Stimulated activated CD4-positive, alpha-beta T cell treated with anti-CD3 and anti-CD28 coated beads, Interleukin-15, amount 100 ng/mL, for 48 hours (primary cell): ENCODE data around the gene STK17A.
"Not testable (repeated sequence)": the region's sequence is repeated elsewhere in the genome, so short reads cannot be mapped to it uniquely, and the experiment has no call there.

Source experiments
- DNase-seq, 2 donors: peaks; one replicate each; pipeline ENCODE4 v3.0.0-alpha.2; 2020; ENCODE audit warnings: low read depth in 2 of 2

Gene STK17A

GRCh38 chr7:43596426-43596825, 13.5 kb downstream of the STK17A start:
- DNase-seq = not testable (repeated sequence)

DNA sequence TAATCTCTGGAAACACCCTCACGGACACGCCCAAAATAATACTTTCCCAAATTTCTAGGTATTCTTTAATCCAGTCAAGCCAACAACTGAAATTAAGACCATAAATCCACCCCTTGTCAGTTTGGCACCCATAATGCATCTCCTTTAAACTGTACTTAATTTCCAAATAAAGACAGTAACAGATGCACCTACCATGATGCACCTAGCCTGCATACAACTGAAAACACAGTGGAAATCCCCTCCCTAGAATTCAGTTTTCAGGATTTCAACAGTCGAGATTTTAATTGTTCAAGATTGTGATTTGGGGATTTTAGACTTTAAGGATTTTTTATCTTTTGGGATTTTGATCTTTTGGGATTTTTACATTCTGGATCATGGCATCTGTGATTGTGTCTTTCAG, 17.1 kb downstream of the STK17A start:
- no peak for DNase-seq

DNA sequence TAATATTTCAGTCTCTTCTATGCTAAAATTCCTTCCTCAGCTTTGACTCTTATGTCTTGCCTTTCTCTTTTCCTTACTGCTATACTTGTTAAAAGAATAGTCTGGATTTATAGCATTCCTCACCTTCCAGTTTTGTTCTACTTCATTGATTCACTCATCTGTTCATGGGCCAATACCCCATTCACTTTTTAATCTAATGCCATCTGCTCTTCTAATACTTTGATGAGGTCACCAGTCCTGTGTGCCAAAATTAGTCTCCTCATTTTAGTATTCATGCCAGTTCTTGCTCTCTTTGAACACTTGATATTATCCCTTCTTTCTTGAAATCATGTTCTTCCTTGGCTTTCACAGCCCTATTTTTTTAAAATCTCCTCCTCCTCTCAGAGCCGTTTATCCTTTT, 19.3 kb downstream of the STK17A start:
- no peak for DNase-seq

- DNase-seq = no peak
Observed at GRCh38 chr7:43604251-43604650, 21.3 kb downstream of the STK17A start.

GRCh38 chr7:43609097-43609496, 26.2 kb downstream of the STK17A start:
- DNase-seq = no peak

DNA sequence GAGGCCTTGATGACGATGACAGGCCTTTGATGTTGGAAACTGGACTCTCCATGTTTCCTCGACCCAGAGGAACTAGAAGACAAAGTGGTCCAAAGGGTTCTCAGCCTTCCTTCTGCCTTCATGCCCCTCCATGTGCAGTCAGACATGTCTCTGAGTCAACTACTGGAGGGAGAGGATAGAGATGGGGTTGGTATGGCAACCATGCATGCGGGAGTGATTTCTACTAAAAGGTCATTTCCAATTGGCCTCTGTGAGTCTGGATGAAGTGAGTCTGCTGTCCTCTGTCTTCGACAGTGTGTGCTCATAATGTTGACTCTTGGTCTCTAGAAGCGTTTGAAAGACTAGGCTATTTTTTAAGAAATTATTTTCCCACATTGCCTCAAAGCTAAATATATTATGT, 29.2 kb downstream of the STK17A start:
- no peak for DNase-seq

GRCh38 chr7:43612599-43613589, 30.0 kb downstream of the STK17A start:
- DNase-seq = no peak

GRCh38 chr7:43615558-43616145, 32.7 kb downstream of the STK17A start:
- DNase-seq = no peak

- no peak for DNase-seq
Observed at GRCh38 chr7:43616977-43617376, 34.1 kb downstream of the STK17A start.

GRCh38 chr7:43618073-43618472, 35.2 kb downstream of the STK17A start:
- no peak for DNase-seq

- no peak for DNase-seq
Observed at GRCh38 chr7:43619213-43620012, 36.5 kb downstream of the STK17A start.

GRCh38 chr7:43621729-43622448, 39.0 kb downstream of the STK17A start:
- DNase-seq = no peak

GRCh38 chr7:43624156-43624555, 41.2 kb downstream of the STK17A start:
- no peak for DNase-seq

DNA sequence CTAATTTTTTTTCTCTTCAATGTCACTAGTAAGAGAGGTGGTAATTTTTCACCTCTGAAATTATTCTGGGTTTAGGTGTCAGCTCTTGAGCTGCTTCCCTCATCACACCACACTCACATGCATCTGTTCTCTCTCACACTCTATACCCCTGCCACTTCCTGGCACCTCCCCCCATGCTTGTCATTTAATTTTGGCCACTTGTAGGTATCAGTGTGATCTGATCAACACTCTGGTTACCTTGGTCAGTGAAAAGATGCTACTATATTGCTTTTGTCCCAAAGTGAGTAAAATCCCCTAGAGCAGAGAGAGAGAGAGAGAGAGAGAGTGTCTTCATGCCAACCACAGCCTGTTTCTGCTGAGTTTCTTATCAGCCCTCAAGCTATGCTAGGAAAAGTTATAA, 42.5 kb downstream of the STK17A start:
- DNase-seq = no peak

GRCh38 chr7:43625980-43626379, 43.1 kb downstream of the STK17A start:
- DNase-seq = no peak

- no peak for DNase-seq
Observed at GRCh38 chr7:43626695-43627094, 43.8 kb downstream of the STK17A start.

DNA sequence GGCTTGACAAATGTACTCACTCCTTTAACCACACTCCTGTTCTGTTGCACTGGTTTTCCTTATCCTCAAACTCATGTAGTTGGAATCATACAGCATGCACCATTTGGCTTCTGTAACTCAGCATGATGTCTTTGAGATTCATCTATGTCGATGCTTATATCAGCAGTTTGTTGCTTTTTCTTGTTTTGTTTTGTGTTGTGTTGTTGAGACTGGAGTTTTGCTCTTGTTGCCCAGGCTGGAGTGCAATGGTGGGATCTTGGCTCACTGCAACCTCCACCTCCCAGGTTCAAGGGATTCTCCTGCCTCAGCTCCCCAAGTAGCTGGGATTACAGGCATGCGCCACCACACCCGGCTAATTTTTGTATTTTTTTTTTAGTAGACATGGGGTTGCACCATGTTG, 44.9 kb downstream of the STK17A start:
- DNase-seq = not testable (repeated sequence)

GRCh38 chr7:43628431-43628830, 45.5 kb downstream of the STK17A start:
- no peak for DNase-seq

- no peak for DNase-seq
Observed at GRCh38 chr7:43629857-43630256, 46.9 kb downstream of the STK17A start.

- no peak for DNase-seq
Observed at GRCh38 chr7:43630482-43630881, 47.6 kb downstream of the STK17A start.

GRCh38 chr7:43631559-43631958, 48.7 kb downstream of the STK17A start:
- DNase-seq = no peak

DNA sequence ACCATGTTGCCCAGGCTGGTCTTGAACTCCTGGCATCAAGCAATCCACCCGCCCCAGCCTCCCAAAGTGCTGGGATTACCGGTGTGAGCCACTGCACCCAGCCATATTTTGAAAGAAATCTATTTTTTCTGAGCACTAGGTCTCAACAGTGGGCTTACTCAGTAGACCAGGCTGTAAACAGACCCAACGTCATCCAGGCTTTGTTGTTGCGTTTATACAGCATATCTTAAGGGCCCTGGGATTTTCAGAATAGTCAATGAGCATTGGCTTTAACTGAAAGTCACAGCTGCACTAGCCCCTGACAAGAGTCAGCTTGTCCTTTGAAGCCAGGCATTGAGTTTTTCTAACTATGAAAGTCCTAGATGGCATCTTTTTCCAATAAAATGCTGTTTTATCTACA, 49.8 kb downstream of the STK17A start:
- no peak for DNase-seq
